Hematopoietic multipotent progenitor cell treated with erythropoietin and hydrocortisone succinate and interleukin-3 and kit ligand, for 6 days (in vitro differentiated cells): ENCODE measurements around the gene BMERB1.
A peak's percentile ranks its signal among the peaks of the same experiment; 100 is the strongest.
"Not testable (repeated sequence)": the region's sequence is repeated elsewhere in the genome, so short reads cannot be mapped to it uniquely, and the experiment has no call there.

Source experiments
- DNase-seq: peaks from one replicate; pipeline ENCODE4 v3.0.0-alpha.2; 2015

The BMERB1 gene

GRCh38 chr16:15434425-15435215, at the start of gene BMERB1:
BMERB1 (plus strand) TSS chr16:15434588; CDS start chr16:15434654, 66 bp downstream.
- peak; percentile 67 for DNase-seq

GRCh38 chr16:15388060-15388459, 46.3 kb upstream of the BMERB1 start:
- DNase-seq, result not testable (repeated sequence)

GRCh38 chr16:15389916-15390315, 44.5 kb upstream of the BMERB1 start:
- DNase-seq, result not testable (repeated sequence)

- not testable (repeated sequence) for DNase-seq
These were observed 41.4 kb upstream of the BMERB1 start for GRCh38 chr16:15393025-15393424.

- peak; percentile 84 for DNase-seq
These were observed 38.5 kb upstream of the BMERB1 start, which contains the start of gene MPV17L for GRCh38 chr16:15395631-15396508. MPV17L (plus strand) TSS chr16:15395754; CDS start chr16:15395898, 144 bp downstream.

- not testable (repeated sequence) for DNase-seq
These were observed 37.9 kb upstream of the BMERB1 start for GRCh38 chr16:15396509-15396829.

GRCh38 chr16:15396948-15397594, 37.3 kb upstream of the BMERB1 start:
- DNase-seq, result no peak

GRCh38 chr16:15398618-15399316, 35.6 kb upstream of the BMERB1 start:
- DNase-seq, result no peak

GRCh38 chr16:15399317-15399716, 35.1 kb upstream of the BMERB1 start:
- DNase-seq, result no peak

GRCh38 chr16:15400314-15400713, 34.1 kb upstream of the BMERB1 start:
- DNase-seq, result not testable (repeated sequence)

GRCh38 chr16:15401972-15402371, 32.4 kb upstream of the BMERB1 start:
- DNase-seq, result no peak

- DNase-seq, result no peak
These were observed 30.9 kb upstream of the BMERB1 start for GRCh38 chr16:15403392-15403995.

- not testable (repeated sequence) for DNase-seq
These were observed 30.3 kb upstream of the BMERB1 start for GRCh38 chr16:15404091-15404490.

GRCh38 chr16:15404792-15405191, 29.6 kb upstream of the BMERB1 start:
- no peak for DNase-seq

GRCh38 chr16:15407756-15408155, 26.6 kb upstream of the BMERB1 start:
- not testable (repeated sequence) for DNase-seq

GRCh38 chr16:15409476-15409875, 24.9 kb upstream of the BMERB1 start:
- DNase-seq, result not testable (repeated sequence)

GRCh38 chr16:15415511-15415985, 18.8 kb upstream of the BMERB1 start:
- no peak for DNase-seq

GRCh38 chr16:15417197-15417596, 17.2 kb upstream of the BMERB1 start:
- no peak for DNase-seq

- DNase-seq, result no peak
These were observed 16.2 kb upstream of the BMERB1 start for GRCh38 chr16:15418206-15418605.

GRCh38 chr16:15421696-15422095, 12.7 kb upstream of the BMERB1 start:
- DNase-seq, result not testable (repeated sequence)

- no peak for DNase-seq
These were observed 12.2 kb upstream of the BMERB1 start for GRCh38 chr16:15422222-15422621.

- DNase-seq, result no peak
These were observed 8.5 kb upstream of the BMERB1 start for GRCh38 chr16:15425861-15426260.
